Stimulated activated naive CD8-positive, alpha-beta T cell treated with anti-CD3 and anti-CD28 coated beads, Interleukin-15, Interleukin-2, amounts not matched to agents 100 U/mL and 50 U/mL, for 24 hours (primary cell): Measurements from ENCODE around the gene HMGB1.

Experiments
- ATAC-seq: fragments of 150-1000 bp; cut with Tn5 transposase; one replicate; pipeline ENCODE4 v1.10.0; 2021
- DNase-seq: peaks from one replicate; pipeline ENCODE4 v3.0.0; 2021

Gene HMGB1

GRCh38 chr13:30465593-30466357 is at the start of gene HMGB1:
Gene HMGB1, minus strand, starts transcription at chr13:30465936. Its CDS starts 2,256 bp downstream, at chr13:30463680.
- peak; percentile 95 for ATAC-seq
- peak; percentile 93 for DNase-seq

GRCh38 chr13:30510811-30511371 is 45.2 kb upstream of the HMGB1 start:
- ATAC-seq (no peak), DNase-seq (no peak)

- no peak for ATAC-seq
These were observed 44.4 kb upstream of the HMGB1 start for GRCh38 chr13:30510091-30510490.

GRCh38 chr13:30509254-30510050 is 43.7 kb upstream of the HMGB1 start:
- no peak for ATAC-seq
- no peak for DNase-seq

More at GRCh38 chr13:30510091-30510490, 44.4 kb upstream of the HMGB1 start:
- DNase-seq, result no peak

- DNase-seq, result no peak
- ATAC-seq, result no peak
These were observed 38.3 kb upstream of the HMGB1 start for GRCh38 chr13:30504081-30504480.

- ATAC-seq (no peak), DNase-seq (no peak)
These were observed 36.5 kb upstream of the HMGB1 start for GRCh38 chr13:30502237-30502636.

- ATAC-seq, result no peak
- DNase-seq, result no peak
These were observed 33.6 kb upstream of the HMGB1 start for GRCh38 chr13:30499338-30499737.

GRCh38 chr13:30496147-30496546 is 30.4 kb upstream of the HMGB1 start:
- ATAC-seq, result no peak
- no peak for DNase-seq

GRCh38 chr13:30495746-30496145 is 30.0 kb upstream of the HMGB1 start:
- DNase-seq, result no peak
- no peak for ATAC-seq

GRCh38 chr13:30493658-30494381 is 28.1 kb upstream of the HMGB1 start:
- no peak for DNase-seq
- ATAC-seq, result no peak

GRCh38 chr13:30487075-30487470 is 21.3 kb upstream of the HMGB1 start:
- DNase-seq (no peak), ATAC-seq (no peak)

- ATAC-seq (no peak), DNase-seq (no peak)
These were observed 20.7 kb upstream of the HMGB1 start for GRCh38 chr13:30486230-30487074.

GRCh38 chr13:30481241-30481760 is 15.6 kb upstream of the HMGB1 start:
- DNase-seq (no peak), ATAC-seq (no peak)

- ATAC-seq, result no peak
- DNase-seq, result no peak
These were observed 14.7 kb upstream of the HMGB1 start for GRCh38 chr13:30480292-30480950.

GRCh38 chr13:30479883-30480219 is 14.1 kb upstream of the HMGB1 start:
- ATAC-seq, result no peak

GRCh38 chr13:30479154-30479882 is 13.6 kb upstream of the HMGB1 start:
- no peak for ATAC-seq
- no peak for DNase-seq

More at GRCh38 chr13:30479883-30480219, 14.1 kb upstream of the HMGB1 start:
- DNase-seq, result no peak

- ATAC-seq (no peak), DNase-seq (no peak)
These were observed 11.8 kb upstream of the HMGB1 start for GRCh38 chr13:30477346-30478195.

GRCh38 chr13:30473675-30474074 is 7.9 kb upstream of the HMGB1 start:
- DNase-seq, result no peak
- ATAC-seq, result no peak

- ATAC-seq (no peak), DNase-seq (no peak)
These were observed 1.1 kb upstream of the HMGB1 start for GRCh38 chr13:30466841-30467252.
